HCT116 (cell line): Measurements from ENCODE around the gene TAF6. TPM values are rescaled to one million over a fixed set of nuclear protein-coding genes. Genes with fewer than 3 reads are reported as not detected.

Experiments used
- ATAC-seq: fragments of 200-7000 bp; cut with Tn5 transposase; 2 replicates; pipeline ENCODE4 v1.9.1; 2020; ENCODE audit warnings: mild to moderate bottlenecking, moderate library complexity
- BruUV-seq: library from RNA; stranded (reverse); fragments of 400-500 nt; replicated peaks from 2 replicates; lab custom pipeline; 2021; lab: Mats Ljungman, UMichigan
- CTCF ChIA-PET: fragments of 300-600 bp; sonication (Branson Sonifier 250); formaldehyde crosslinking; loops from one replicate; lab custom pipeline; 2021; ENCODE audit warnings: antibody characterized with exemption; lab: Charles Lee
- POLR2A ChIA-PET: fragments of 300-600, 350-600 bp; sonication (Branson Sonifier 250); formaldehyde crosslinking; loops from one replicate; lab custom pipeline; 2021; ENCODE audit warnings: antibody characterized with exemption; lab: Charles Lee
- RAD21 ChIA-PET, 2 experiments: fragments of 300-600 bp; sonication (Branson Sonifier 250); formaldehyde crosslinking; loops; one replicate each; lab custom pipeline; 2023; ENCODE audit warnings: low total read pairs in 2 of 2; ENCODE audit not compliant: uncharacterized antibody in 2 of 2, unreplicated experiment in 2 of 2, low non-redundant PET in 1 of 2; lab: Charles Lee
- DNase-seq: peaks from one replicate; pipeline ENCODE4 v3.0.0-alpha.2; 2010; ENCODE audit warnings: low read depth, low spot score
- H2AFZ ChIP-seq: fragments of 200-600 bp; shearing (Covaris generic), sonication (generic); 2 replicates; pipeline ENCODE4 v1.6.1; 2017; ENCODE audit warnings: low read depth, mixed run types, mixed read lengths, antibody characterized with exemption, low read length; ENCODE audit not compliant: poor library complexity, severe bottlenecking
- H3K27ac ChIP-seq: 2 replicates; pipeline ENCODE4 v1.5.1; 2012; ENCODE audit warnings: low read depth, low read length
- H3K27me3 ChIP-seq: fragments of 200-600 bp; sonication (generic); 2 replicates; pipeline ENCODE4 v1.6.1; 2016; ENCODE audit warnings: mixed run types, low read length, mixed read lengths; ENCODE audit not compliant: insufficient read depth
- H3K36me3 ChIP-seq, 2 experiments: fragments of 200-500 bp in 1 of 2; fragments of 200-600 bp in 1 of 2; sonication (Bioruptor generic) in 1 of 2; sonication (generic) in 1 of 2; 2 replicates each; pipeline versions ENCODE4 v1.5.1 to v1.6.1; 2014 to 2016; ENCODE audit warnings: low read length in 2 of 2, inconsistent platforms in 1 of 2, mixed read lengths in 1 of 2, mixed run types in 1 of 2; ENCODE audit not compliant: insufficient read depth in 2 of 2, control insufficient read depth in 1 of 2
- H3K4me1 ChIP-seq, 2 experiments: fragments of 200-600 bp in 1 of 2; sonication (generic) in 1 of 2; 2 replicates each; pipeline versions ENCODE4 v1.5.1 to v1.6.1; 2012 to 2017; ENCODE audit warnings: low read length in 2 of 2, inconsistent platforms in 1 of 2, mild to moderate bottlenecking in 1 of 2, mixed read lengths in 1 of 2, mixed run types in 1 of 2, moderate library complexity in 1 of 2; ENCODE audit not compliant: insufficient read depth in 2 of 2, control insufficient read depth in 1 of 2
- H3K4me2 ChIP-seq: fragments of 200-600 bp; sonication (generic); 2 replicates; pipeline ENCODE4 v1.6.1; 2017; ENCODE audit warnings: mixed run types, low read length, mixed read lengths
- H3K4me3 ChIP-seq, 2 experiments: fragments of 200-600 bp in 1 of 2; sonication (generic) in 1 of 2; replicated peaks in 1 of 2; 2 replicates each; pipeline ENCODE4 v1.5.1; 2011 to 2016; ENCODE audit warnings: low read length in 2 of 2, control low read depth in 1 of 2, low read depth in 1 of 2, mild to moderate bottlenecking in 1 of 2, mixed read lengths in 1 of 2, mixed run types in 1 of 2
- H3K79me2 ChIP-seq: fragments of 200-600 bp; sonication (generic); 2 replicates; pipeline ENCODE4 v1.6.1; 2017; ENCODE audit warnings: mild to moderate bottlenecking, mixed run types, low read length, moderate library complexity, mixed read lengths; ENCODE audit not compliant: insufficient read depth
- H3K9ac ChIP-seq: fragments of 200-600 bp; sonication (generic); 2 replicates; pipeline ENCODE4 v1.6.1; 2016; ENCODE audit warnings: low read length, mixed read lengths
- H3K9me2 ChIP-seq: fragments of 200-600 bp; sonication (generic), shearing (Covaris generic); 2 replicates; pipeline ENCODE4 v1.6.1; 2017; ENCODE audit warnings: mixed run types, mild to moderate bottlenecking, moderate library complexity; ENCODE audit not compliant: insufficient read depth
- H3K9me3 ChIP-seq, 2 experiments: fragments of 200-500 bp in 1 of 2; fragments of 200-600 bp in 1 of 2; sonication (Bioruptor generic) in 1 of 2; sonication (generic) in 1 of 2; 2 replicates each; pipeline ENCODE4 v1.6.1; 2014 to 2017; ENCODE audit warnings: low read length in 2 of 2, mixed read lengths in 2 of 2, inconsistent platforms in 1 of 2, low read depth in 1 of 2, mild to moderate bottlenecking in 1 of 2, mixed run types in 1 of 2, moderate library complexity in 1 of 2; ENCODE audit not compliant: control insufficient read depth in 1 of 2, insufficient read depth in 1 of 2
- H4K20me1 ChIP-seq: fragments of 200-600 bp; sonication (generic), shearing (Covaris generic); 2 replicates; pipeline ENCODE4 v1.6.1; 2017; ENCODE audit warnings: mixed run types, mild to moderate bottlenecking, moderate library complexity; ENCODE audit not compliant: insufficient read depth
- CEBPB ChIP-seq: IDR thresholded peaks from 2 replicates; pipeline ENCODE4 v1.6.1; 2012; ENCODE audit warnings: low read depth
- ELF1 ChIP-seq: IDR thresholded peaks from 2 replicates; pipeline ENCODE4 v1.6.1; 2012; ENCODE audit warnings: low read depth, borderline replicate concordance
- EZH2 ChIP-seq: fragments of 200-600 bp; sonication (generic); IDR thresholded peaks from 2 replicates; pipeline ENCODE4 v1.6.1; 2017; ENCODE audit warnings: antibody characterized with exemption, mixed run types
- EZH2phosphoT487 ChIP-seq: fragments of 200-600 bp; IDR thresholded peaks from 2 replicates; pipeline ENCODE4 v1.6.1; 2018; ENCODE audit warnings: antibody characterized with exemption, borderline replicate concordance
- FOSL1 ChIP-seq: IDR thresholded peaks from 2 replicates; pipeline ENCODE4 v1.6.1; 2012; ENCODE audit warnings: low read depth
- JUND ChIP-seq: IDR thresholded peaks from 2 replicates; pipeline ENCODE4 v1.6.1; 2012
- POLR2AphosphoS5 ChIP-seq: IDR thresholded peaks from 2 replicates; pipeline ENCODE4 v1.6.1; 2011; ENCODE audit warnings: mild to moderate bottlenecking, low read depth, low read length, moderate library complexity
- RAD21 ChIP-seq: IDR thresholded peaks from 2 replicates; pipeline ENCODE4 v1.6.1; 2012; ENCODE audit warnings: low read depth, mild to moderate bottlenecking
- SIN3A ChIP-seq: IDR thresholded peaks from 2 replicates; pipeline ENCODE4 v1.6.1; 2012; ENCODE audit warnings: low read depth
- SP1 ChIP-seq: IDR thresholded peaks from 2 replicates; pipeline ENCODE4 v1.6.1; 2012; ENCODE audit warnings: low read depth
- SRF ChIP-seq: IDR thresholded peaks from 2 replicates; pipeline ENCODE4 v1.6.1; 2012; ENCODE audit warnings: low read depth
- TCF7L2 ChIP-seq: IDR thresholded peaks from 2 replicates; pipeline ENCODE4 v1.7.0; 2011; ENCODE audit warnings: borderline replicate concordance, inconsistent platforms; ENCODE audit not compliant: insufficient read depth, insufficient read length; ENCODE audit errors: extremely low read depth
- ZFX ChIP-seq: fragments of 450-650 bp; IDR thresholded peaks from 2 replicates; pipeline ENCODE4 v1.6.1; 2017
- ZNF274 ChIP-seq: fragments of 200-500 bp; sonication (Bioruptor generic); IDR thresholded peaks from 2 replicates; pipeline ENCODE4 v1.6.1; 2014; ENCODE audit warnings: mild to moderate bottlenecking, low read depth, low read length, inconsistent platforms
- intact Hi-C: fragments of 100-400 bp; cut with micrococcal nuclease; formaldehyde crosslinking; loops from 2 replicates; pipeline ENCODE4 v1.10.0; 2022
- total RNA-seq: library from RNA; stranded (reverse); gene quantifications from one replicate; pipeline ENCODE4 v1.2.1, GENCODE V29; 2021; ENCODE audit not compliant: unreplicated experiment
- TF ChIP-seq, protein P1 (sequence below): IDR thresholded peaks from 2 replicates; pipeline ENCODE4 v1.6.1; 2011; ENCODE audit warnings: mild to moderate bottlenecking, low read length, moderate library complexity; ENCODE audit not compliant: insufficient replicate concordance; ENCODE audit errors: extremely low read depth
- TF ChIP-seq, protein P2 (sequence below), 3 experiments: fragments of 200-600 bp in 1 of 3; sonication (generic) in 1 of 3; IDR thresholded peaks in 2 of 3; conservative IDR thresholded peaks in 1 of 3; 2 replicates each; pipeline ENCODE4 v1.5.1; 2012 to 2017; ENCODE audit warnings: low read depth in 2 of 3, low read length in 2 of 3, antibody characterized with exemption in 1 of 3, borderline replicate concordance in 1 of 3, control low read depth in 1 of 3, mild to moderate bottlenecking in 1 of 3, mixed read lengths in 1 of 3, mixed run types in 1 of 3, moderate library complexity in 1 of 3; ENCODE audit not compliant: insufficient read depth in 1 of 3
- TF ChIP-seq, protein P3 (sequence below): IDR thresholded peaks from 2 replicates; pipeline ENCODE4 v1.6.1; 2012
- TF ChIP-seq, protein P4 (sequence below): IDR thresholded peaks from 2 replicates; pipeline ENCODE4 v1.6.1; 2012
- TF ChIP-seq, protein P5 (sequence below): IDR thresholded peaks from 2 replicates; pipeline ENCODE4 v1.6.1; 2012; ENCODE audit warnings: low read depth

Gene TAF6
- total RNA-seq, 1 experiment from 2014 or later: 67.4 TPM

DNA sequence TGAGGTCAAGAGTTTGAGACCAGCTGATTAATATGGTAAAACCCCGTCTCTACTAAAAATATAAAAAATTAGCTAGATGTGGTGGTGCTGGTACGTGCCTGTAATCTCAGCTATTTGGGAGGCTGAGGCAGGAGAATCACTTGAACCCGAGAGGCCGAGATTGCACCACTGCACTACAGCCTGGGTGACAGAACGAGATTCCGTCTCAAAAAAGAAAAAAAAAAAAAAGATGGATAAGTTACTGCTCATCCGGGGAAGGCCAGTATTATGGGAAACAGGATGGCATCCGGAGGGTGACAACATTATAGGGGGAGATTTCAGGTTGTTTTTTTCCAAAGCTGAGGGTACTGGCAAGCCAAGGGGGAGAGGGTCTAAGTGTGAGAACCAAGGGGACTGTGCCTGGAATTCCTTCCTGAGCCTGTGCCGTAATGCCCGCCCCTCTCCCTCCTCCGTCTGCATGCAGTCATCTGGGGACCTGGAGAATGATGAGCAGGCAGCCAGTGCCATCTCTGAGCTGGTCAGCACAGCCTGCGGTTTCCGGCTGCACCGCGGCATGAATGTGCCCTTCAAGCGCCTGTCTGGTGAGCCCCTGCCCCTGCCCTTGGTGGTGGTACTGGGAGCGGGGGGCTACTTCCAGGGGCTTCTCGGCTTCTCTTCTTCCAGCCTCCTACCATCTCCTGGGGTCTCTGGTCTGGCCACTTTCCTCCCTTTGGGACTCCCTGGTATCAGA is 33.9 kb upstream of the TAF6 start:
- Histone ChIP-seq H3K27ac (no peak overlapping the region), H2AFZ (no peak overlapping the region), H3K36me3 (peaks cover 14 to 16% of the 10 kb centered on the region in 2 experiments; a peak in 3 of 4 replicates), H3K27me3 (no peaks in the 10 kb centered on the region), H3K4me3 (no peak overlapping the region), H3K9me2 (no peaks in the 10 kb centered on the region), H3K9me3 (no peaks in the 10 kb centered on the region), H4K20me1 (no peaks in the 10 kb centered on the region), H3K9ac (no peak overlapping the region), H3K4me2 (no peak overlapping the region), H3K4me1 (peaks cover 14 to 31% of the 10 kb centered on the region in 2 experiments), H3K79me2 (peaks cover 43% of the 10 kb centered on the region)
- BruUV-seq: no TSS peak
- POLR2A ChIA-PET: no interaction called here
- DNase-seq (no peak), ATAC-seq (no peak)
- TF ChIP-seq, protein P1, sequence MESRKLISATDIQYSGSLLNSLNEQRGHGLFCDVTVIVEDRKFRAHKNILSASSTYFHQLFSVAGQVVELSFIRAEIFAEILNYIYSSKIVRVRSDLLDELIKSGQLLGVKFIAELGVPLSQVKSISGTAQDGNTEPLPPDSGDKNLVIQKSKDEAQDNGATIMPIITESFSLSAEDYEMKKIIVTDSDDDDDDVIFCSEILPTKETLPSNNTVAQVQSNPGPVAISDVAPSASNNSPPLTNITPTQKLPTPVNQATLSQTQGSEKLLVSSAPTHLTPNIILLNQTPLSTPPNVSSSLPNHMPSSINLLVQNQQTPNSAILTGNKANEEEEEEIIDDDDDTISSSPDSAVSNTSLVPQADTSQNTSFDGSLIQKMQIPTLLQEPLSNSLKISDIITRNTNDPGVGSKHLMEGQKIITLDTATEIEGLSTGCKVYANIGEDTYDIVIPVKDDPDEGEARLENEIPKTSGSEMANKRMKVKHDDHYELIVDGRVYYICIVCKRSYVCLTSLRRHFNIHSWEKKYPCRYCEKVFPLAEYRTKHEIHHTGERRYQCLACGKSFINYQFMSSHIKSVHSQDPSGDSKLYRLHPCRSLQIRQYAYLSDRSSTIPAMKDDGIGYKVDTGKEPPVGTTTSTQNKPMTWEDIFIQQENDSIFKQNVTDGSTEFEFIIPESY: no peak
- TF ChIP-seq ZNF274 (no peak), POLR2AphosphoS5 (no peak; the same call in 1 of the 2 replicates), JUND (no peak), SRF (no peak), SP1 (no peak), RAD21 (no peak), EZH2 (no peak), ZFX (no peak), ELF1 (no peak), SIN3A (no peak), CEBPB (no peak), FOSL1 (no peak), TCF7L2 (no peak), EZH2phosphoT487 (no peak)
- TF ChIP-seq, protein P2, sequence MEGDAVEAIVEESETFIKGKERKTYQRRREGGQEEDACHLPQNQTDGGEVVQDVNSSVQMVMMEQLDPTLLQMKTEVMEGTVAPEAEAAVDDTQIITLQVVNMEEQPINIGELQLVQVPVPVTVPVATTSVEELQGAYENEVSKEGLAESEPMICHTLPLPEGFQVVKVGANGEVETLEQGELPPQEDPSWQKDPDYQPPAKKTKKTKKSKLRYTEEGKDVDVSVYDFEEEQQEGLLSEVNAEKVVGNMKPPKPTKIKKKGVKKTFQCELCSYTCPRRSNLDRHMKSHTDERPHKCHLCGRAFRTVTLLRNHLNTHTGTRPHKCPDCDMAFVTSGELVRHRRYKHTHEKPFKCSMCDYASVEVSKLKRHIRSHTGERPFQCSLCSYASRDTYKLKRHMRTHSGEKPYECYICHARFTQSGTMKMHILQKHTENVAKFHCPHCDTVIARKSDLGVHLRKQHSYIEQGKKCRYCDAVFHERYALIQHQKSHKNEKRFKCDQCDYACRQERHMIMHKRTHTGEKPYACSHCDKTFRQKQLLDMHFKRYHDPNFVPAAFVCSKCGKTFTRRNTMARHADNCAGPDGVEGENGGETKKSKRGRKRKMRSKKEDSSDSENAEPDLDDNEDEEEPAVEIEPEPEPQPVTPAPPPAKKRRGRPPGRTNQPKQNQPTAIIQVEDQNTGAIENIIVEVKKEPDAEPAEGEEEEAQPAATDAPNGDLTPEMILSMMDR (IDR thresholded peaks at IDR 0.05 in 2 of 3, conservative IDR thresholded peaks at IDR 0.05 in 1 of 3; ENCODE audit: borderline replicate concordance in 1 of 3, insufficient read depth in 1 of 3, low read depth in 2 of 3, low read length in 2 of 3): no peak
- TF ChIP-seq, protein P3, sequence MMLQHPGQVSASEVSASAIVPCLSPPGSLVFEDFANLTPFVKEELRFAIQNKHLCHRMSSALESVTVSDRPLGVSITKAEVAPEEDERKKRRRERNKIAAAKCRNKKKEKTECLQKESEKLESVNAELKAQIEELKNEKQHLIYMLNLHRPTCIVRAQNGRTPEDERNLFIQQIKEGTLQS: no peak
- TF ChIP-seq, protein P4, sequence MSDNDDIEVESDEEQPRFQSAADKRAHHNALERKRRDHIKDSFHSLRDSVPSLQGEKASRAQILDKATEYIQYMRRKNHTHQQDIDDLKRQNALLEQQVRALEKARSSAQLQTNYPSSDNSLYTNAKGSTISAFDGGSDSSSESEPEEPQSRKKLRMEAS: no peak
- TF ChIP-seq, protein P5, sequence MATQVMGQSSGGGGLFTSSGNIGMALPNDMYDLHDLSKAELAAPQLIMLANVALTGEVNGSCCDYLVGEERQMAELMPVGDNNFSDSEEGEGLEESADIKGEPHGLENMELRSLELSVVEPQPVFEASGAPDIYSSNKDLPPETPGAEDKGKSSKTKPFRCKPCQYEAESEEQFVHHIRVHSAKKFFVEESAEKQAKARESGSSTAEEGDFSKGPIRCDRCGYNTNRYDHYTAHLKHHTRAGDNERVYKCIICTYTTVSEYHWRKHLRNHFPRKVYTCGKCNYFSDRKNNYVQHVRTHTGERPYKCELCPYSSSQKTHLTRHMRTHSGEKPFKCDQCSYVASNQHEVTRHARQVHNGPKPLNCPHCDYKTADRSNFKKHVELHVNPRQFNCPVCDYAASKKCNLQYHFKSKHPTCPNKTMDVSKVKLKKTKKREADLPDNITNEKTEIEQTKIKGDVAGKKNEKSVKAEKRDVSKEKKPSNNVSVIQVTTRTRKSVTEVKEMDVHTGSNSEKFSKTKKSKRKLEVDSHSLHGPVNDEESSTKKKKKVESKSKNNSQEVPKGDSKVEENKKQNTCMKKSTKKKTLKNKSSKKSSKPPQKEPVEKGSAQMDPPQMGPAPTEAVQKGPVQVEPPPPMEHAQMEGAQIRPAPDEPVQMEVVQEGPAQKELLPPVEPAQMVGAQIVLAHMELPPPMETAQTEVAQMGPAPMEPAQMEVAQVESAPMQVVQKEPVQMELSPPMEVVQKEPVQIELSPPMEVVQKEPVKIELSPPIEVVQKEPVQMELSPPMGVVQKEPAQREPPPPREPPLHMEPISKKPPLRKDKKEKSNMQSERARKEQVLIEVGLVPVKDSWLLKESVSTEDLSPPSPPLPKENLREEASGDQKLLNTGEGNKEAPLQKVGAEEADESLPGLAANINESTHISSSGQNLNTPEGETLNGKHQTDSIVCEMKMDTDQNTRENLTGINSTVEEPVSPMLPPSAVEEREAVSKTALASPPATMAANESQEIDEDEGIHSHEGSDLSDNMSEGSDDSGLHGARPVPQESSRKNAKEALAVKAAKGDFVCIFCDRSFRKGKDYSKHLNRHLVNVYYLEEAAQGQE: no peak
- RAD21 ChIA-PET: no interaction called here
- intact Hi-C loops: no loop called here
- CTCF ChIA-PET: no interaction called here
